HepG2 (cell line): ENCODE results near the gene PI3. TPM values are rescaled to one million over a fixed set of nuclear protein-coding genes. Genes with fewer than 3 reads are reported as not detected.
A peak's percentile ranks its signal among the peaks of the same experiment; 100 is the strongest.

ENCODE experiments used
- CHCHD3 ChIP-seq: sonication (generic); formaldehyde crosslinking; IDR thresholded peaks from 2 replicates; pipeline ENCODE4 v1.8.0; 2022; ENCODE audit warnings: mild to moderate bottlenecking, missing genetic modification reagents, moderate library complexity
- CHD2 ChIP-seq: IDR thresholded peaks from 2 replicates; pipeline ENCODE4 v1.6.1; 2011; ENCODE audit warnings: low read depth, low read length, improper control_type of control experiment
- HIVEP1 ChIP-seq: sonication (generic); formaldehyde crosslinking; IDR thresholded peaks from 2 replicates; pipeline ENCODE4 v1.4.0; 2020; ENCODE audit warnings: mild to moderate bottlenecking, missing genetic modification reagents
- HNF4A ChIP-seq: sonication (generic); formaldehyde crosslinking; IDR thresholded peaks from 2 replicates; pipeline ENCODE4 v1.4.0; 2020; ENCODE audit warnings: missing genetic modification reagents
- PBX3 ChIP-seq: sonication (generic); formaldehyde crosslinking; IDR thresholded peaks from 2 replicates; pipeline ENCODE4 v1.8.1; 2023; ENCODE audit warnings: missing genetic modification reagents, inconsistent platforms, borderline replicate concordance
- PITX1 ChIP-seq: sonication (generic); formaldehyde crosslinking; IDR thresholded peaks from 2 replicates; pipeline ENCODE4 v1.5.1; 2020; ENCODE audit warnings: mild to moderate bottlenecking, missing genetic modification reagents
- RFX1 ChIP-seq: fragments of 450-650 bp; IDR thresholded peaks from 2 replicates; pipeline ENCODE4 v1.6.1; 2017
- ZHX1 ChIP-seq: sonication (generic); formaldehyde crosslinking; IDR thresholded peaks from 2 replicates; pipeline ENCODE4 v1.8.1; 2022; ENCODE audit warnings: low read depth, mild to moderate bottlenecking, missing genetic modification reagents
- ZNF501 ChIP-seq: sonication (generic); formaldehyde crosslinking; IDR thresholded peaks from 2 replicates; pipeline ENCODE4 v1.5.1; 2020; ENCODE audit warnings: mild to moderate bottlenecking, moderate library complexity, missing genetic modification reagents
- ZNF510 ChIP-seq: sonication (generic); formaldehyde crosslinking; IDR thresholded peaks from 2 replicates; pipeline ENCODE4 v1.4.0; 2020; ENCODE audit warnings: low read depth, mild to moderate bottlenecking, missing genetic modification reagents
- ZNF609 ChIP-seq: sonication (generic); formaldehyde crosslinking; IDR thresholded peaks from 2 replicates; pipeline ENCODE4 v1.4.0; 2020; ENCODE audit warnings: mild to moderate bottlenecking, missing genetic modification reagents, borderline replicate concordance
- ZSCAN31 ChIP-seq: sonication (generic); formaldehyde crosslinking; IDR thresholded peaks from 2 replicates; pipeline ENCODE4 v1.5.0; 2020; ENCODE audit warnings: low read depth, mild to moderate bottlenecking, missing genetic modification reagents
- polyA plus RNA-seq, 8 experiments: library from polyadenylated mRNA; depleted of rRNA in 3 of 8; stranded (reverse) in 7 of 8; unstranded in 1 of 8; fragments of >200 nt; fragmentation: Illumina TruSeq in 4 of 8; extraction: Trizol in 4 of 8; gene quantifications; 2 replicates each; pipeline versions ENCODE4 v1.2.1 to v1.2.3, GENCODE V29; 2011 to 2016; ENCODE audit warnings: low read depth in 4 of 8, missing spikeins in 1 of 8, mixed read lengths in 1 of 8; ENCODE audit not compliant: insufficient read depth in 1 of 8
- total RNA-seq, 5 experiments: library from RNA; depleted of rRNA; stranded (reverse); fragments of >200 nt; fragmentation: Illumina TruSeq; extraction: Trizol; gene quantifications; 2 replicates each; pipeline ENCODE4 v1.2.3, GENCODE V29; 2016; ENCODE audit warnings: low read depth in 1 of 5
- TF ChIP-seq, protein P1 (sequence below): sonication (generic); formaldehyde crosslinking; IDR thresholded peaks from 2 replicates; pipeline ENCODE4 v1.9.0; 2021; ENCODE audit warnings: missing genetic modification reagents, borderline replicate concordance

The PI3 gene
- total and polyA plus RNA-seq, 2 of the 13 experiments (the other 11 are each of a cell fraction or from before 2014, with no cell fraction given): 0.22 TPM; not detected in 1

DNA sequence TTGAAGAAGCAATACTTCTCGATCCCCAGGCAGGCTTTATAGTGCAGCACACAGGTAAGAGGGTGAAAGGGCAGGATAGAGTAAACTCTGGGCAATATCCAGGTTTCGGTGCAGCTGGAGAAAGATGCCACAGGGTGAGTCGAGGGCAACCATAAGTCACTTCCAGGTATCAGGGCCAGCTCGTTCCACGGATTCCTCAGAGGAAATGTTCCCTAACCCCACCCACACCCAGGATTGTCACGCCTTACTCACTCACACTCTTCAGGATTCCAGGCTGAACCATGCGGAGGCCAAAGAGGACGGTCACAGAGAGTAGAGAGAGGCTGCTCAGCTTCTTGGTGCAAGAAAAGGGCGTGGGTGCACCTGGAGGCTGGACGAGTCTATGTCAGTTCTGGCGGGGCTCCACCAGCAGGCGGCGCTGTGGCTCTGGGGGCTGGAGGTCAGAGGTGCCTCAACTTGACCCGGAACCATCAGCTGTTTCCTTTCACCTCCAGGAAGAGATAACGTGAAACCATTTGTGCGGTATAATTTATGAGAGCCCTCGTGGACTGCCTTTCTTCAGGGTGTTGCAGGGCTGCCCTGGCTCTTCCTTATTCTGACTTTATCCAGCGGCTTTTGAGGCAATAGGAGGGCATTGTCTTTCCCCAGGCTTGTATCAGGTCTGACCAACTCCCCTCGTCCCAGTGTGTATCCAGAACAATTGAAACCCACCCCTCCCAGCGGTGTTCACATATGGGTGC is 36.0 kb upstream of the PI3 start (continued):
- TF ChIP-seq CHD2 (no peak), ZHX1 (CRISPR knock-in tag) (no peak), PBX3 (CRISPR knock-in tag) (no peak), HNF4A (0 out of 2 replicates have a peak, but pooled peaks have one; percentile 3), ZNF501 (0 out of 2 replicates have a peak, but pooled peaks have one; percentile 36), PITX1 (no peak), CHCHD3 (CRISPR knock-in tag) (no peak), ZNF510 (CRISPR knock-in tag) (no peak), HIVEP1 (no peak), ZNF609 (no peak), ZSCAN31 (no peak), RFX1 (no peak)
- TF ChIP-seq, protein P1, sequence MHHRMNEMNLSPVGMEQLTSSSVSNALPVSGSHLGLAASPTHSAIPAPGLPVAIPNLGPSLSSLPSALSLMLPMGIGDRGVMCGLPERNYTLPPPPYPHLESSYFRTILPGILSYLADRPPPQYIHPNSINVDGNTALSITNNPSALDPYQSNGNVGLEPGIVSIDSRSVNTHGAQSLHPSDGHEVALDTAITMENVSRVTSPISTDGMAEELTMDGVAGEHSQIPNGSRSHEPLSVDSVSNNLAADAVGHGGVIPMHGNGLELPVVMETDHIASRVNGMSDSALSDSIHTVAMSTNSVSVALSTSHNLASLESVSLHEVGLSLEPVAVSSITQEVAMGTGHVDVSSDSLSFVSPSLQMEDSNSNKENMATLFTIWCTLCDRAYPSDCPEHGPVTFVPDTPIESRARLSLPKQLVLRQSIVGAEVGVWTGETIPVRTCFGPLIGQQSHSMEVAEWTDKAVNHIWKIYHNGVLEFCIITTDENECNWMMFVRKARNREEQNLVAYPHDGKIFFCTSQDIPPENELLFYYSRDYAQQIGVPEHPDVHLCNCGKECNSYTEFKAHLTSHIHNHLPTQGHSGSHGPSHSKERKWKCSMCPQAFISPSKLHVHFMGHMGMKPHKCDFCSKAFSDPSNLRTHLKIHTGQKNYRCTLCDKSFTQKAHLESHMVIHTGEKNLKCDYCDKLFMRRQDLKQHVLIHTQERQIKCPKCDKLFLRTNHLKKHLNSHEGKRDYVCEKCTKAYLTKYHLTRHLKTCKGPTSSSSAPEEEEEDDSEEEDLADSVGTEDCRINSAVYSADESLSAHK (CRISPR knock-in tag): no peak
